Endothelial cell of umbilical vein (primary cell): ENCODE data around the gene ALPK1. TPM values are rescaled to one million over a fixed set of nuclear protein-coding genes. Genes with fewer than 3 reads are reported as not detected.

Experiments
- polyA plus RNA-seq, 4 experiments: library from polyadenylated mRNA; depleted of rRNA in 3 of 4; stranded (reverse) in 3 of 4; unstranded in 1 of 4; fragments of >200 nt; gene quantifications; 2 replicates each; pipeline versions ENCODE4 v1.2.1 to v1.2.3, GENCODE V29; 2011 to 2012; ENCODE audit warnings: missing spikeins in 1 of 4
- total RNA-seq: library from RNA; stranded (reverse); gene quantifications from 2 replicates; pipeline ENCODE4 v1.2.3, GENCODE V29; 2021

ALPK1 gene
- total and polyA plus RNA-seq, 2 donors (not counting 3 experiments of a cell fraction or from before 2014, with no cell fraction given) = 1.4 to 5.5 TPM

Other genes with a start within 250 kb of the ALPK1 start
- 8.3 and 9.1 TPM in 2 replicates for gene FAM241A, start 151.9 kb upstream of the ALPK1 start, total RNA-seq
- 2.1 and 3.2 TPM in 2 replicates for gene FAM241A, start 151.9 kb upstream of the ALPK1 start, polyA plus RNA-seq
- gene AP1AR, start 65.6 kb upstream of the ALPK1 start, total RNA-seq = 18.6 and 20.6 TPM in 2 replicates
- gene AP1AR, start 65.6 kb upstream of the ALPK1 start, polyA plus RNA-seq = 4.8 and 6.6 TPM in 2 replicates
- 11.9 and 13.9 TPM in 2 replicates for gene TIFA, start 11.5 kb upstream of the ALPK1 start, total RNA-seq
- gene TIFA, start 11.5 kb upstream of the ALPK1 start, polyA plus RNA-seq = 3.0 and 3.9 TPM in 2 replicates
- gene NEUROG2, start 218.8 kb downstream of the ALPK1 start, total RNA-seq = not detected in 2 replicates
- gene NEUROG2, start 218.8 kb downstream of the ALPK1 start, polyA plus RNA-seq = not detected in 2 replicates